GM23248 (cell line): ENCODE results near the gene ABLIM1. TPM values are rescaled to one million over a fixed set of nuclear protein-coding genes. Genes with fewer than 3 reads are reported as not detected.
A peak's percentile ranks its signal among the peaks of the same experiment; 100 is the strongest.

Source experiments
- DNase-seq: peaks from one replicate; pipeline ENCODE4 v3.0.0-alpha.2; 2015
- H2AFZ ChIP-seq: fragments of 200-600 bp; sonication (generic); 2 replicates; pipeline ENCODE4 v1.6.1; 2016; ENCODE audit warnings: antibody characterized with exemption
- H3F3A ChIP-seq: fragments of 200-600 bp; sonication (generic); 2 replicates; pipeline ENCODE4 v1.6.1; 2016; ENCODE audit warnings: mild to moderate bottlenecking, antibody characterized with exemption, mixed run types; ENCODE audit not compliant: insufficient read depth
- H3K27ac ChIP-seq: fragments of 200-600 bp; sonication (generic); 2 replicates; pipeline ENCODE4 v1.5.1; 2016; ENCODE audit warnings: mild to moderate bottlenecking
- H3K27me3 ChIP-seq: fragments of 200-600 bp; sonication (generic); replicated peaks from 2 replicates; pipeline ENCODE4 v1.6.1; 2016; ENCODE audit warnings: mild to moderate bottlenecking; ENCODE audit not compliant: insufficient read depth
- H3K36me3 ChIP-seq: fragments of 200-600 bp; sonication (generic); 2 replicates; pipeline ENCODE4 v1.6.1; 2016; ENCODE audit warnings: low read depth, mild to moderate bottlenecking
- H3K4me1 ChIP-seq: fragments of 200-600 bp; sonication (generic); 2 replicates; pipeline ENCODE4 v1.6.1; 2016; ENCODE audit warnings: mild to moderate bottlenecking; ENCODE audit not compliant: insufficient read depth
- H3K4me2 ChIP-seq: fragments of 200-600 bp; sonication (generic); one replicate; pipeline ENCODE4 v1.6.1; 2016; ENCODE audit warnings: mild to moderate bottlenecking; ENCODE audit not compliant: unreplicated experiment
- H3K4me3 ChIP-seq: fragments of 200-600 bp; sonication (generic); 2 replicates; pipeline ENCODE4 v1.5.1; 2016; ENCODE audit warnings: mild to moderate bottlenecking
- H3K79me2 ChIP-seq: fragments of 200-600 bp; sonication (generic); 2 replicates; pipeline ENCODE4 v1.6.1; 2016; ENCODE audit warnings: mild to moderate bottlenecking; ENCODE audit not compliant: insufficient read depth
- H3K9ac ChIP-seq: fragments of 200-600 bp; sonication (generic); 2 replicates; pipeline ENCODE4 v1.6.1; 2016; ENCODE audit warnings: mild to moderate bottlenecking
- H3K9me2 ChIP-seq: fragments of 200-600 bp; sonication (generic); 2 replicates; pipeline ENCODE4 v1.6.1; 2016; ENCODE audit warnings: mixed run types, mild to moderate bottlenecking, moderate library complexity; ENCODE audit not compliant: insufficient read depth
- H3K9me3 ChIP-seq: fragments of 200-600 bp; sonication (generic); one replicate; pipeline ENCODE4 v1.6.1; 2017; ENCODE audit warnings: low read depth
- H4K20me1 ChIP-seq: fragments of 200-600 bp; sonication (generic); 2 replicates; pipeline ENCODE4 v1.6.0; 2016; ENCODE audit not compliant: insufficient read depth
- EZH2 ChIP-seq: fragments of 200-600 bp; sonication (generic); IDR thresholded peaks from 2 replicates; pipeline ENCODE4 v1.6.1; 2018; ENCODE audit warnings: antibody characterized with exemption, mild to moderate bottlenecking; ENCODE audit not compliant: insufficient read depth, poor library complexity, severe bottlenecking
- EZH2phosphoT487 ChIP-seq: fragments of 200-600 bp; sonication (generic); IDR thresholded peaks from 2 replicates; pipeline ENCODE4 v1.6.1; 2018; ENCODE audit warnings: antibody characterized with exemption, moderate library complexity, mild to moderate bottlenecking, low read depth; ENCODE audit not compliant: insufficient read depth
- WGBS, 2 experiments: methylation state at CpG; one replicate each; pipeline ENCODE4 v1.1.6; 2015 to 2017; ENCODE audit warnings: low lambda C conversion rate in 2 of 2, low coverage in 1 of 2; ENCODE audit errors: missing lambda C conversion rate in 2 of 2; 5-methylcytosine and 5-hydroxymethylcytosine counted together
- in situ Hi-C: fragments of 300-500 bp; cut with MboI; formaldehyde crosslinking; loops from 2 replicates; pipeline ENCODE4 v1.15.0; 2020
- polyA plus RNA-seq: library from polyadenylated mRNA; unstranded; fragments of >200 nt; fragmentation: Nextera tagmentation; extraction: Ambion mirVana; gene quantifications from 2 replicates; pipeline ENCODE4 v1.2.1, GENCODE V29; 2016
- total RNA-seq: library from RNA; depleted of rRNA; stranded (reverse); fragments of >200 nt; shearing (Covaris generic); gene quantifications from 2 replicates; pipeline ENCODE4 v1.2.3, GENCODE V29; 2014

ABLIM1 gene
- total and polyA plus RNA-seq, 2 experiments from 2014 or later = 0.54 to 0.78 TPM

- H3K4me3 ChIP-seq = no peak overlapping the region
- H3K4me2 ChIP-seq = no peak overlapping the region
- in situ Hi-C loops = no loop called here
- no peaks in the 10 kb centered on the region for H3K9me2 ChIP-seq
- no peaks in the 10 kb centered on the region for H4K20me1 ChIP-seq
- no peak overlapping the region for H2AFZ ChIP-seq
- WGBS, 2 experiments = 75 to 77% methylated on average over 9 of the region's 9 CpGs
- DNase-seq = peak; percentile 22
- no peak overlapping the region for H3K9ac ChIP-seq
- no peaks in the 10 kb centered on the region for H3K79me2 ChIP-seq
- H3K27me3 ChIP-seq = no peaks in the 10 kb centered on the region
- TF ChIP-seq EZH2 = no peak
- TF ChIP-seq EZH2phosphoT487 = no peak
- H3K9me3 ChIP-seq = no peaks in the 10 kb centered on the region
- no peak overlapping the region for H3K27ac ChIP-seq
- peaks cover 9% of the 10 kb centered on the region for H3K4me1 ChIP-seq
- no peaks in the 10 kb centered on the region for H3F3A ChIP-seq
- no peaks in the 10 kb centered on the region for H3K36me3 ChIP-seq
Measured at GRCh38 chr10:114575417-114576131, 82.5 kb downstream of the ABLIM1 start.

DNA sequence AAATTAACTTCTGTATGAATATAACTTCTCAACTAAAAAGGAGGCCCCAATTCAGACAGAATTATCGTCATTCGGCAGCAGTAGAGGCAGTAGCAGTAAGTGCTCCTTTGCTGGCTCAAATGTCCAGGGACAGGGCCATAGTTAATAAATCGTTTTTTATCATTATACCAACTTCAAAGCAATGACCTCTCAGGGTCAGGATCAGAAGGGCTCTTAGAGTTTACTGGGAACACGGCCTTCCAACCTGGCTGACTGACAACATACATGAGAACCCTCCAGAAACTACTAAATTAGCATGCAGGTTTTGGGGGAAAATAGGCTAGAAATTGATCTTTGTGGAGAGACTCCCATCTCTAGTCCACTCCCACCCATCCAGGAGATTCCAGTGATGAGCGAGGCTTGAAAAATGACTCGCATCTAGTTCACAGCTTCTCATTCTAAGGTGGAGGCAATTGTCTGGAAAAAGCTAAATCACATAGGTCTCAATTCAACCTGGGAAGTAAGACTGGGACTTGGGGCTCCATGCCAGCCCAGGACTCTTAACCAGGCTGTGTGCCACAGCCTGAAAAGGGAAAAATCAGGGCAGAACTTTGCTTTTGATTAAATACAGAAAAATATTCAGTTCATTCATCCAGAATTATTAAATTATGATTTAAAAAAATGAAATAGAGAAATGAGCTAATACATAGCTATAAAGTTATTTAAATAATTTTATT is 84.6 kb downstream of the ABLIM1 start:
- H3K4me2 ChIP-seq = no peak overlapping the region
- no peaks in the 10 kb centered on the region for H4K20me1 ChIP-seq
- H3K9ac ChIP-seq = no peak overlapping the region
- no peaks in the 10 kb centered on the region for H3K79me2 ChIP-seq
- H3K4me1 ChIP-seq = peaks cover 9% of the 10 kb centered on the region
- H3K27me3 ChIP-seq = peaks cover 7% of the 10 kb centered on the region; the same call in 1 of the 2 replicates
- 81 to 88% methylated on average over 6 of the region's 6 CpGs for WGBS, 2 experiments
- no peak overlapping the region for H3K4me3 ChIP-seq
- no peaks in the 10 kb centered on the region for H3K9me3 ChIP-seq
- TF ChIP-seq EZH2phosphoT487 (no peak), EZH2 (no peak)
- in situ Hi-C loops = no loop called here
- H3F3A ChIP-seq = no peaks in the 10 kb centered on the region
- no peak overlapping the region for H3K27ac ChIP-seq
- DNase-seq = no peak
- no peak overlapping the region for H2AFZ ChIP-seq
- H3K9me2 ChIP-seq = no peaks in the 10 kb centered on the region
- H3K36me3 ChIP-seq = no peaks in the 10 kb centered on the region

- H3K4me1 ChIP-seq = no peaks in the 10 kb centered on the region
- WGBS, 2 experiments = 72 to 77% methylated on average over 12 of the region's 12 CpGs
- no peaks in the 10 kb centered on the region for H3F3A ChIP-seq
- H3K4me3 ChIP-seq = no peak overlapping the region
- H3K9me2 ChIP-seq = no peaks in the 10 kb centered on the region
- no peak overlapping the region for H2AFZ ChIP-seq
- H3K79me2 ChIP-seq = no peaks in the 10 kb centered on the region
- H3K36me3 ChIP-seq = no peaks in the 10 kb centered on the region
- TF ChIP-seq EZH2 = no peak
- TF ChIP-seq EZH2phosphoT487 = no peak
- H3K27ac ChIP-seq = no peak overlapping the region
- peaks cover 7% of the 10 kb centered on the region; the same call in 1 of the 2 replicates for H3K27me3 ChIP-seq
- DNase-seq = no peak
- H4K20me1 ChIP-seq = no peaks in the 10 kb centered on the region
- H3K9me3 ChIP-seq = no peaks in the 10 kb centered on the region
- no peak overlapping the region for H3K4me2 ChIP-seq
- H3K9ac ChIP-seq = no peak overlapping the region
- in situ Hi-C loops = no loop called here
Measured at GRCh38 chr10:114571316-114571999, 86.6 kb downstream of the ABLIM1 start.

DNA sequence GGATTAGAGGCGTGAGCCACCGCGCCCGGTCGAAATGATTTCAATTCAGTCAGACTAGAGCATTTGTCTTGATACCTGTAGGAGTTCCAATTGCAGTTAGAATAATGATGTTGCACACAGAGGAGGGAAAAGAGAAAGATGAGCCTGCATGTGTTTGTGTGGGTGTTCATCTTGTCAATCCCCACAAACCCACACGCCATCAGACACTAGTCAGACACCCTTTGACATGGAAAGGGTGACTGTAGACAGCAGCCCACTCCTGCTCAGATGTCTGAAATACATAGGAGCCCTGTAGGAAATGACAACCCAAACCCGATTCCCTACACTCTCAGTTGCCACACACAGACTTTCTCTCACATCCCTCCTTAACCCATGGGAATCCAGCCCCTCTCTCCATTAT is 92.0 kb downstream of the ABLIM1 start:
- Histone ChIP-seq H3F3A (no peaks in the 10 kb centered on the region), H3K27ac (no peak overlapping the region), H3K9me2 (no peaks in the 10 kb centered on the region), H4K20me1 (no peaks in the 10 kb centered on the region), H3K4me1 (peaks cover 5% of the 10 kb centered on the region; the same call in 1 of the 2 replicates), H3K27me3 (peaks cover 7% of the 10 kb centered on the region; the same call in 1 of the 2 replicates), H3K9ac (no peak overlapping the region), H3K4me2 (no peak overlapping the region), H3K4me3 (no peak overlapping the region), H3K79me2 (no peaks in the 10 kb centered on the region), H2AFZ (no peak overlapping the region), H3K9me3 (no peaks in the 10 kb centered on the region), H3K36me3 (no peaks in the 10 kb centered on the region)
- no peak for DNase-seq
- in situ Hi-C loops = no loop called here
- TF ChIP-seq EZH2 = no peak
- no peak for TF ChIP-seq EZH2phosphoT487
- 76 to 79% methylated on average over 7 of the region's 7 CpGs for WGBS, 2 experiments
